Myometrial cell (primary cell): ENCODE measurements around the gene UBB. TPM values are rescaled to one million over a fixed set of nuclear protein-coding genes. Genes with fewer than 3 reads are reported as not detected.

Source experiments
- total RNA-seq: library from RNA; depleted of rRNA; stranded (reverse); fragments of >200 nt; gene quantifications from 2 replicates; pipeline ENCODE4 v1.2.3, GENCODE V29; 2015

UBB gene
- 1,084 and 1,241 TPM in 2 replicates for total RNA-seq

DNA sequence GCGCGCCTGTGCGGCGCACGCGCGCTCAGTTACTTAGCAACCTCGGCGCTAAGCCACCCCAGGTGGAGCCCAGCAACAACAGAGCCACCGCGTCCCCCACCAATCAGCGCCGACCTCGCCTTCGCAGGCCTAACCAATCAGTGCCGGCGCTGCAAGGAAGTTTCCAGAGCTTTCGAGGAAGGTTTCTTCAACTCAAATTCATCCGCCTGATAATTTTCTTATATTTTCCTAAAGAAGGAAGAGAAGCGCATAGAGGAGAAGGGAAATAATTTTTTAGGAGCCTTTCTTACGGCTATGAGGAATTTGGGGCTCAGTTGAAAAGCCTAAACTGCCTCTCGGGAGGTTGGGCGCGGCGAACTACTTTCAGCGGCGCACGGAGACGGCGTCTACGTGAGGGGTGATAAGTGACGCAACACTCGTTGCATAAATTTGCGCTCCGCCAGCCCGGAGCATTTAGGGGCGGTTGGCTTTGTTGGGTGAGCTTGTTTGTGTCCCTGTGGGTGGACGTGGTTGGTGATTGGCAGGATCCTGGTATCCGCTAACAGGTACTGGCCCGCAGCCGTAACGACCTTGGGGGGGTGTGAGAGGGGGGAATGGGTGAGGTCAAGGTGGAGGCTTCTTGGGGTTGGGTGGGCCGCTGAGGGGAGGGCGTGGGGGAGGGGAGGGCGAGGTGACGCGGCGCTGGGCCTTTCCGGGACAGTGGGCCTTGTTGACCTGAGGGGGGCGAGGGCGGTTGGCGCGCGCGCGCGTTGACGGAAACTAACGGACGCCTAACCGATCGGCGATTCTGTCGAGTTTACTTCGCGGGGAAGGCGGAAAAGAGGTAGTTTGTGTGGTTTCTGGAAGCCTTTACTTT lies at the start of gene UBB:
Gene UBB (plus strand): TSS at position 452 of the 856 bp plus-strand sequence. CDS start 817 bp downstream, outside the sequence.

DNA sequence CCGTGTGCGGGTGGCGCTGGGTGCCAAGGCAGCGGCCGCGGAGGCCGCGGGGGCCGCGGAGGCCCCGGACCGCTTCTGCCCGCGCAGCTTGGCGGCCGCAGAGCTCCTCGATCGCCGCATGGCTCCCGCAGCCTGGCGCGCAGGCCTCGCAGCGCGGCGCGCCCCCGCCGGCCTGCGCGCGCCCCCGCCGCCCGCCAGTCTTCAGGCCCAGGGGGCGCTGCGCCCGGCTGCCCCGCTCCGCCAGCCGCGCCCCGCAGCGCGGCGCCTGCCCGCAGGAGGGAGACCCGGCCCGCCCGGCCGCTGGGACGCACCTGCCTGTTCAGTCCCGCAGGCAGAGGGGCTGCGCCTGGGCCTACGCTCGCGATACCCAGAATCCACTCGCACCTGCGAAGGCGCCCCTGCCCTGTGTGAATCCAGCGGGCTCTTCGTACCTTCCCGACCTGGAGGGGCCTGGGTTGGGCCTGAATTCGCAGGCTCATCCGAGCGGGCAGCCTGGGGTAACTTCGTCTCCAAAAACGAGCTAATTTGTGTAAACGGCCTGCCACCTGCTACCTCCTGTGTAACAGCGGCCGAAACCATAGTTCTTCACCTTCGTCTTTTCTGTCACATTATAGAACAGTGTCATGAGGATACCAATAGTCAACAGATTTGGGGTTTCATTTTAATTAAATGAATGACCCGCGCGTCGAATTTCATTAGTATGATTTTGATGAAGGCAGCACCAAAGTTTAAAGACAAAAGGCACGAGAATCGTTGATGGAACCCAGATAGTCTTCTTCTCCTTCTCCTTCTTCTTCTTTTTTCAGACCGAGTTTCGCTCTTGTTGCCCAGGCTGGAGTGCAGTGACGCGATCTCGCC lies 27.3 kb upstream of the UBB start, which contains the start of gene CENPV:
Gene CENPV (minus strand): TSS at position 153 of the 858 bp plus-strand sequence. CDS start 33 bp downstream, at position 120.

DNA sequence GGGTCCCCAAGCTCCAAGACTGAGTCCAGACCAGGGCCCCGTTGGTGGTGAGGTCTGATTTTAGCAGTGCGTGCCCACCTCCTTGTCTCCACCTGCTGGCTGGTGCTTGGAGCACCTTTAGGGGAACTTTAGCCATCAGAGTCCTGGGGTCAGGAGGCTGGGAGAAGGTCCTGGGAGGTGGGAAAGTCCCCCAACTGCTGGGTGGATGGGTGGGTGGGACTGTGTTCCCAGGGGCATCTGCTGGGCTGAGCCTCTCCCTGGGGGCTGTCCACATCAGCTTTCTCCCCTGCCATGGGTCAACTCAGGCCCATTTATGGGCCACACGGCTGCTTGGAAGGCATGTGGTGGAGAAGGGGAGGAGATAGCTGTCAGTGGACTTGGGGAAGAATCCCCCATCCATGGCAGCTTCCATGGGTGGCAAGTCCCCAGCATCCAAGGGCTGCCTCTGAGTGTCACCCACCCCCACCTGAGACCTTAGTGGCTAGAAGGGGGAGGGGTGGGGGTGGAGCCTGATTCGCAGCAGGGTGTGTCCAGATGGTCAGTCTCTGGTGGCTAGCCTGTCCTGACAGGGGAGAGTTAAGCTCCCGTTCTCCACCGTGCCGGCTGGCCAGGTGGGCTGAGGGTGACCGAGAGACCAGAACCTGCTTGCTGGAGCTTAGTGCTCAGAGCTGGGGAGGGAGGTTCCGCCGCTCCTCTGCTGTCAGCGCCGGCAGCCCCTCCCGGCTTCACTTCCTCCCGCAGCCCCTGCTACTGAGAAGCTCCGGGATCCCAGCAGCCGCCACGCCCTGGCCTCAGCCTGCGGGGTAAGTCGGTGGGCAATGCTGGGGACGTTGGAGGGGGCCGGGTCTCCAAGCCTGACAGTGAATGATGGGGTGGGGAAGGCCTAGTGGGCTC lies 34.4 kb downstream of the UBB start, which contains the start of gene TRPV2:
Gene TRPV2 (plus strand): TSS at position 541 of the 894 bp plus-strand sequence. CDS start 2,098 bp downstream, outside the sequence.

Other genes starting within 250 kb of the UBB start
- 22.8 and 61.5 TPM in 2 replicates for gene NCOR1, start 165.6 kb upstream of the UBB start, total RNA-seq
- 11.0 and 18.7 TPM in 2 replicates for gene PIGL, start 163.9 kb upstream of the UBB start, total RNA-seq
- gene CENPV, start 27.6 kb upstream of the UBB start, total RNA-seq, result 36.0 and 40.6 TPM in 2 replicates
- gene TRPV2, start 34.5 kb downstream of the UBB start, total RNA-seq, result 188 and 220 TPM in 2 replicates
- gene LRRC75A, start 111.1 kb downstream of the UBB start, total RNA-seq, result 0.29 and 1.8 TPM in 2 replicates
- gene ZNF287, start 188.1 kb downstream of the UBB start, total RNA-seq, result 4.6 and 5.7 TPM in 2 replicates